ENCODE data around the gene ST8SIA6. TPM values are rescaled to one million over a fixed set of nuclear protein-coding genes. Genes with fewer than 3 reads are reported as not detected.

Gene ST8SIA6
- total RNA-seq, 1 experiment from 2014 or later, result not detected

DNA sequence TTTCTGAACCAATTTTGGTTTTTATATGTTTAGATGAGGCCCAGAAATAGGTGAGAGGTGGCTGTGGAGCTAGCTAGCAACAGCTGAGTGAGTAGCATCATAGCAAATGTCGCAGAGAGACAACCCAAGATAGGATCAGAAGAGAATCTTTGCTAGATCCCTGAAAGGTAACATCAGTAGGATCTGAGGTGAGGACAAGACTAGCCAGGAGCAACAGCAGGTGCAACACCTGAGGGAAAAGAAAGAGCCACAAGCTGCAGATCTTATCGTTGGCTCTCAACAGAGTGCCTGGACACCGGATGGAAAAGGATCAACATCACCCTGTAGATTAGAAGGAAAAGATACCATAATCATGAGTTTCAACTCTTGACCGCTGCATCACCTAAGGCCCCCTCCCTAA lies 4.4 kb downstream of the ST8SIA6 start:
- DNase-seq (ENCODE audit: low spot score), result no peak
- ChIA-PET POLR2A (ENCODE audit: low non-redundant PET) (no interaction called here), CTCF (no interaction called here)
- intact Hi-C loops (cut with micrococcal nuclease; ENCODE audit: unreplicated experiment), result no loop called here
- H3K4me3 ChIP-seq (ENCODE audit: low read depth, low read length, poor library complexity, severe bottlenecking), result no peak overlapping the region
- BruUV-seq (replicated peaks), result no TSS peak
- H3K4me1 ChIP-seq (ENCODE audit: insufficient read depth, low read length, poor library complexity, severe bottlenecking), result no peaks in the 10 kb centered on the region
- H3K27ac ChIP-seq (ENCODE audit: low read depth, low read length, poor library complexity, severe bottlenecking), result no peak overlapping the region
- H3K9me3 ChIP-seq (ENCODE audit: low read depth, low read length, poor library complexity, severe bottlenecking), result peaks cover 4% of the 10 kb centered on the region
- no peaks in the 10 kb centered on the region for H3K36me3 ChIP-seq (ENCODE audit: insufficient read depth, low read length, poor library complexity, severe bottlenecking)
- H3K27me3 ChIP-seq (replicated peaks; ENCODE audit: insufficient read depth, low read depth, low read length, poor library complexity), result peaks cover 48% of the 10 kb centered on the region
- no peak for TF ChIP-seq CTCF (conservative IDR thresholded peaks at IDR 0.05; ENCODE audit: low read depth, low read length)
- TF ChIP-seq EZH2 (IDR thresholded peaks at IDR 0.05; ENCODE audit: borderline replicate concordance, low read depth, low read length, poor library complexity, severe bottlenecking), result no peak

DNA sequence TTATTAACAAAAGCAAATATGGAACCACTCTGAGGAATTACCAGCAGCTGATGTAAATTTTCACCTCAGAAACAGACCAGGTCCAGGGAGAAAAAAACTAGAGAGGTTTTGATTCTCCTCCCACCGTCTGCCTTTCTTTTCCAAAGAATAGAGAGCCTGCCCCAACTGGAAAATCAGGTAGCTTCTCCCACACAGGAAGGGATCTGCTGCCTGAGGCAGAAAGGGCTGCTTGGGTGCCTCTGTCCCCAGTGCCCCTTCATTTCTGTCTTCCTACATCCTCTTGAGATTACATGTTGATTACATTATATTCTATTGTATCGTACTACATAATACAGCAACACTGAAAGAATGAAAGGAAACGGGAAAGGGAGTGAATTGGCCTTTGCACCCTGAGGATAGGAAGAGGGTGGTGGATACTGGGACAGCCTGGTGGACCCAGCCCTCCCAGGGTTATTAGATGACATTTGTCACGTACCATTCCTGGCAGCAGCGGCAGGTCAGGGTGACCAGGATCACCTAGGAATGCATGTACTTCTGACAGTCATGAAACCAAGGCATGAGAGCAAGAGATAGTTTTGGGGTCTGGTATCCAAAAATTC lies 8.9 kb downstream of the ST8SIA6 start:
- no peak for DNase-seq (ENCODE audit: low spot score)
- CTCF ChIA-PET, result no interaction called here
- intact Hi-C loops (cut with micrococcal nuclease; ENCODE audit: unreplicated experiment), result no loop called here
- Histone ChIP-seq H3K4me1 (ENCODE audit: insufficient read depth, low read length, poor library complexity, severe bottlenecking) (no peaks in the 10 kb centered on the region), H3K4me3 (ENCODE audit: low read depth, low read length, poor library complexity, severe bottlenecking) (no peak overlapping the region), H3K9me3 (ENCODE audit: low read depth, low read length, poor library complexity, severe bottlenecking) (peaks cover 4% of the 10 kb centered on the region), H3K36me3 (ENCODE audit: insufficient read depth, low read length, poor library complexity, severe bottlenecking) (no peaks in the 10 kb centered on the region), H3K27me3 (replicated peaks; ENCODE audit: insufficient read depth, low read depth, low read length, poor library complexity) (peaks cover 41% of the 10 kb centered on the region), H3K27ac (ENCODE audit: low read depth, low read length, poor library complexity, severe bottlenecking) (no peak overlapping the region)
- POLR2A ChIA-PET (ENCODE audit: low non-redundant PET), result no interaction called here
- TF ChIP-seq EZH2 (IDR thresholded peaks at IDR 0.05; ENCODE audit: borderline replicate concordance, low read depth, low read length, poor library complexity, severe bottlenecking), result no peak
- TF ChIP-seq CTCF (conservative IDR thresholded peaks at IDR 0.05; ENCODE audit: low read depth, low read length), result no peak
- no TSS peak for BruUV-seq (replicated peaks)

- DNase-seq (ENCODE audit: low spot score), result no peak
- no peaks in the 10 kb centered on the region for H3K36me3 ChIP-seq (ENCODE audit: insufficient read depth, low read length, poor library complexity, severe bottlenecking)
- H3K27ac ChIP-seq (ENCODE audit: low read depth, low read length, poor library complexity, severe bottlenecking), result no peak overlapping the region
- no TSS peak for BruUV-seq (replicated peaks)
- POLR2A ChIA-PET (ENCODE audit: low non-redundant PET), result no interaction called here
- intact Hi-C loops (cut with micrococcal nuclease; ENCODE audit: unreplicated experiment), result no loop called here
- no peak for TF ChIP-seq CTCF (conservative IDR thresholded peaks at IDR 0.05; ENCODE audit: low read depth, low read length)
- TF ChIP-seq EZH2 (IDR thresholded peaks at IDR 0.05; ENCODE audit: borderline replicate concordance, low read depth, low read length, poor library complexity, severe bottlenecking), result no peak
- peaks cover 3% of the 10 kb centered on the region for H3K9me3 ChIP-seq (ENCODE audit: low read depth, low read length, poor library complexity, severe bottlenecking)
- H3K4me3 ChIP-seq (ENCODE audit: low read depth, low read length, poor library complexity, severe bottlenecking), result no peak overlapping the region
- H3K27me3 ChIP-seq (replicated peaks; ENCODE audit: insufficient read depth, low read depth, low read length, poor library complexity), result peaks cover 41% of the 10 kb centered on the region
- H3K4me1 ChIP-seq (ENCODE audit: insufficient read depth, low read length, poor library complexity, severe bottlenecking), result no peaks in the 10 kb centered on the region
- CTCF ChIA-PET, result no interaction called here
Measured at GRCh38 chr10:17444388-17444714, 10.0 kb downstream of the ST8SIA6 start.

All from A673 (cell line).